DND-41 (cell line): ENCODE data around the gene SCRN2.

Experiments
- CTCF ChIP-seq: IDR thresholded peaks from 2 replicates; pipeline ENCODE4 v1.5.1; 2012; ENCODE audit warnings: borderline replicate concordance, low read length, moderate library complexity, mild to moderate bottlenecking; ENCODE audit not compliant: poor library complexity, severe bottlenecking; ENCODE audit errors: extremely low read depth
- EZH2 ChIP-seq: IDR thresholded peaks from 3 replicates; pipeline ENCODE4 v1.6.1; 2012; ENCODE audit warnings: borderline replicate concordance, low read depth, mild to moderate bottlenecking, moderate library complexity, low read length, inconsistent platforms; ENCODE audit not compliant: severe bottlenecking

GRCh38 chr17:47815106-47815918 lies 25.8 kb downstream of the SCRN2 start:
- TF ChIP-seq CTCF (no peak), EZH2 (no peak)
